Measurements from ENCODE around the gene CYTH1.
"Not testable (repeated sequence)": the region's sequence is repeated elsewhere in the genome, so short reads cannot be mapped to it uniquely, and the experiment has no call there.

DNA sequence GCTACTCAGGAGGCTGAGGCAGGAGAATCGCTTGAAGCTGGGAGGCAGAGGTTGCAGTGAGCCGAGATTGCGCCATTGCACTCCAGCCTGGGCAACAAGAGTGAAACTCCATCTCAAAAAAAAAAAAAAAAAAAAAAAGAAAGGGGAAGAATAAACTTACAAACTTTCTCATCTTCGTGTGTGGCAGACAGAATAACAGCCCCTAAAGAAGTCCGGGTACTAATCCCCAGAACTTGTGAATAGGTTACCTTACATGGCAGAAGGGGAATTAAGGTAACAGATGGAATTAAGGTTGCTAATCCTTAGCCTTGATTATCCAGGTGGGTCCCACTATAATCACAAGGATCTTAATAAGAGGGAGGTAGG lies 2.8 kb downstream of the CYTH1 start:
- TF ChIP-seq, protein P1, sequence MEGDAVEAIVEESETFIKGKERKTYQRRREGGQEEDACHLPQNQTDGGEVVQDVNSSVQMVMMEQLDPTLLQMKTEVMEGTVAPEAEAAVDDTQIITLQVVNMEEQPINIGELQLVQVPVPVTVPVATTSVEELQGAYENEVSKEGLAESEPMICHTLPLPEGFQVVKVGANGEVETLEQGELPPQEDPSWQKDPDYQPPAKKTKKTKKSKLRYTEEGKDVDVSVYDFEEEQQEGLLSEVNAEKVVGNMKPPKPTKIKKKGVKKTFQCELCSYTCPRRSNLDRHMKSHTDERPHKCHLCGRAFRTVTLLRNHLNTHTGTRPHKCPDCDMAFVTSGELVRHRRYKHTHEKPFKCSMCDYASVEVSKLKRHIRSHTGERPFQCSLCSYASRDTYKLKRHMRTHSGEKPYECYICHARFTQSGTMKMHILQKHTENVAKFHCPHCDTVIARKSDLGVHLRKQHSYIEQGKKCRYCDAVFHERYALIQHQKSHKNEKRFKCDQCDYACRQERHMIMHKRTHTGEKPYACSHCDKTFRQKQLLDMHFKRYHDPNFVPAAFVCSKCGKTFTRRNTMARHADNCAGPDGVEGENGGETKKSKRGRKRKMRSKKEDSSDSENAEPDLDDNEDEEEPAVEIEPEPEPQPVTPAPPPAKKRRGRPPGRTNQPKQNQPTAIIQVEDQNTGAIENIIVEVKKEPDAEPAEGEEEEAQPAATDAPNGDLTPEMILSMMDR (IDR thresholded peaks at IDR 0.05), result not testable (repeated sequence)
- TF ChIP-seq POLR2A (IDR thresholded peaks at IDR 0.05), result not testable (repeated sequence)

Data from adrenal gland (tissue), 5 donors.